Vagina (tissue), 2 donors: ENCODE results near the gene ZBTB7C. TPM values are rescaled to one million over a fixed set of nuclear protein-coding genes. Genes with fewer than 3 reads are reported as not detected.

Experiments used
- DNase-seq, 2 donors: peaks; one replicate each; pipeline ENCODE4 v3.0.0-alpha.2; 2017; ENCODE audit errors: extremely low spot score in 2 of 2
- H3K27ac ChIP-seq: fragments of 200-600 bp; sonication (generic); one replicate; pipeline ENCODE4 v1.5.1; 2019
- H3K27me3 ChIP-seq: fragments of 200-600 bp; sonication (generic); one replicate; pipeline ENCODE4 v1.5.1; 2019
- H3K36me3 ChIP-seq, 2 donors: fragments of 200-600 bp; sonication (generic); one replicate each; pipeline ENCODE4 v1.5.1; 2017 to 2019
- H3K4me1 ChIP-seq: fragments of 200-600 bp; sonication (generic); one replicate; pipeline ENCODE4 v1.5.1; 2019
- H3K4me3 ChIP-seq, 2 donors: fragments of 200-600 bp; sonication (generic); 1 replicate in 1 of 2; 2 replicates in 1 of 2; pipeline ENCODE4 v1.5.1; 2016 to 2019
- H3K9me3 ChIP-seq: fragments of 200-600 bp; sonication (generic); one replicate; pipeline ENCODE4 v1.5.1; 2019
- CTCF ChIP-seq, 3 experiments: fragments of 450-650 bp in 2 of 3; fragments of 200-600 bp in 1 of 3; sonication (generic) in 1 of 3; IDR thresholded peaks; one replicate each; pipeline ENCODE4 v1.5.1; 2017 to 2019; ENCODE audit warnings: antibody characterized with exemption in 3 of 3, mild to moderate bottlenecking in 2 of 3, moderate library complexity in 2 of 3
- POLR2A ChIP-seq, 2 donors: fragments of 450-650 bp; IDR thresholded peaks; one replicate each; pipeline ENCODE4 v1.6.1; 2017; ENCODE audit warnings: antibody characterized with exemption in 2 of 2, mild to moderate bottlenecking in 2 of 2, moderate library complexity in 2 of 2
- POLR2AphosphoS5 ChIP-seq, 2 donors: sonication (generic); formaldehyde crosslinking; IDR thresholded peaks; one replicate each; pipeline ENCODE4 v1.9.0; 2017; ENCODE audit warnings: antibody characterized with exemption in 2 of 2, mild to moderate bottlenecking in 2 of 2, low read depth in 1 of 2; ENCODE audit not compliant: insufficient read depth in 1 of 2
- intact Hi-C: fragments of 100-400 bp; cut with DNase I; formaldehyde crosslinking; loops from one replicate; pipeline ENCODE4 v1.15.1; 2023
- total RNA-seq: library from RNA; depleted of rRNA; stranded (reverse); fragments of >200 nt; gene quantifications from one replicate; pipeline ENCODE4 v1.2.3, GENCODE V29; 2016

The ZBTB7C gene
- total RNA-seq, 1 donor from 2014 or later = 40.5 TPM

GRCh38 chr18:48170651-48171050 is 238.5 kb downstream of the ZBTB7C start:
- H3K36me3 ChIP-seq = no peaks in the 10 kb centered on the region
- DNase-seq = no peak
- H3K4me3 ChIP-seq = no peak overlapping the region
- H3K27me3 ChIP-seq = no peaks in the 10 kb centered on the region
- no peak overlapping the region for H3K27ac ChIP-seq
- no peaks in the 10 kb centered on the region for H3K9me3 ChIP-seq
- H3K4me1 ChIP-seq = peaks cover 17% of the 10 kb centered on the region
- intact Hi-C loops = no loop called here
- TF ChIP-seq CTCF (IDR thresholded peaks at IDR 0.05) = no peak
- no peak for TF ChIP-seq POLR2AphosphoS5 (IDR thresholded peaks at IDR 0.05; ENCODE audit: insufficient read depth in 1 of 2, low read depth in 1 of 2)
- TF ChIP-seq POLR2A (IDR thresholded peaks at IDR 0.05) = no peak

- DNase-seq = no peak
- H3K9me3 ChIP-seq = no peaks in the 10 kb centered on the region
- H3K27ac ChIP-seq = no peak overlapping the region
- H3K4me1 ChIP-seq = peaks cover 32% of the 10 kb centered on the region
- H3K27me3 ChIP-seq = no peaks in the 10 kb centered on the region
- H3K4me3 ChIP-seq = no peak overlapping the region
- intact Hi-C loops = no loop called here
- no peak for TF ChIP-seq POLR2A (IDR thresholded peaks at IDR 0.05)
- no peak for TF ChIP-seq POLR2AphosphoS5 (IDR thresholded peaks at IDR 0.05; ENCODE audit: insufficient read depth in 1 of 2, low read depth in 1 of 2)
- no peak for TF ChIP-seq CTCF (IDR thresholded peaks at IDR 0.05)
- H3K36me3 ChIP-seq = no peaks in the 10 kb centered on the region
Observed at GRCh38 chr18:48168861-48169260, 240.3 kb downstream of the ZBTB7C start.

GRCh38 chr18:48167897-48168253 is 241.3 kb downstream of the ZBTB7C start:
- H3K36me3 ChIP-seq = no peaks in the 10 kb centered on the region
- DNase-seq = no peak
- H3K4me3 ChIP-seq = no peak overlapping the region
- no peaks in the 10 kb centered on the region for H3K27me3 ChIP-seq
- peaks cover 34% of the 10 kb centered on the region for H3K4me1 ChIP-seq
- no peaks in the 10 kb centered on the region for H3K9me3 ChIP-seq
- intact Hi-C loops = no loop called here
- H3K27ac ChIP-seq = no peak overlapping the region
- TF ChIP-seq CTCF (IDR thresholded peaks at IDR 0.05) = no peak

- no peak for TF ChIP-seq CTCF (IDR thresholded peaks at IDR 0.05)
- TF ChIP-seq POLR2A (IDR thresholded peaks at IDR 0.05) = no peak
- TF ChIP-seq POLR2AphosphoS5 (IDR thresholded peaks at IDR 0.05; ENCODE audit: insufficient read depth in 1 of 2, low read depth in 1 of 2) = no peak
- no peaks in the 10 kb centered on the region for H3K9me3 ChIP-seq
- H3K36me3 ChIP-seq = no peaks in the 10 kb centered on the region
- no peak overlapping the region for H3K4me3 ChIP-seq
- no peak for DNase-seq
- intact Hi-C loops = no loop called here
- no peaks in the 10 kb centered on the region for H3K27me3 ChIP-seq
- peaks cover 43% of the 10 kb centered on the region for H3K4me1 ChIP-seq
- no peak overlapping the region for H3K27ac ChIP-seq
Observed at GRCh38 chr18:48166336-48166875, 242.8 kb downstream of the ZBTB7C start.

- Histone ChIP-seq H3K9me3 (no peaks in the 10 kb centered on the region), H3K27ac (no peak overlapping the region), H3K27me3 (no peaks in the 10 kb centered on the region), H3K36me3 (no peaks in the 10 kb centered on the region), H3K4me1 (peaks cover 51% of the 10 kb centered on the region), H3K4me3 (no peak overlapping the region)
- no peak for TF ChIP-seq CTCF (IDR thresholded peaks at IDR 0.05)
- TF ChIP-seq POLR2A (IDR thresholded peaks at IDR 0.05) = no peak
- TF ChIP-seq POLR2AphosphoS5 (IDR thresholded peaks at IDR 0.05; ENCODE audit: insufficient read depth in 1 of 2, low read depth in 1 of 2) = no peak
- intact Hi-C loops = no loop called here
- no peak for DNase-seq
Observed at GRCh38 chr18:48165111-48165866, 243.9 kb downstream of the ZBTB7C start.
